H9 (cell line): Measurements from ENCODE around the gene VAV1. TPM values are rescaled to one million over a fixed set of nuclear protein-coding genes. Genes with fewer than 3 reads are reported as not detected.

ENCODE experiments used
- DNase-seq: peaks from one replicate; pipeline ENCODE4 v3.0.0-alpha.2; 2017
- H2AFZ ChIP-seq: one replicate; pipeline ENCODE4 v1.6.1; 2013; ENCODE audit warnings: mild to moderate bottlenecking, low read length, control low read depth, moderate library complexity
- H2AK5ac ChIP-seq: 2 replicates; pipeline ENCODE4 v1.6.1; 2013; ENCODE audit warnings: low read length, control low read depth, mixed read lengths; ENCODE audit not compliant: insufficient read length
- H2BK120ac ChIP-seq: one replicate; pipeline ENCODE4 v1.6.1; 2013; ENCODE audit warnings: low read depth, mild to moderate bottlenecking, low read length, control low read depth, inconsistent platforms; ENCODE audit not compliant: poor library complexity, severe bottlenecking
- H2BK12ac ChIP-seq: 2 replicates; pipeline ENCODE4 v1.6.1; 2013; ENCODE audit warnings: low read length, control low read depth, mixed read lengths, low read depth; ENCODE audit not compliant: insufficient read length
- H2BK15ac ChIP-seq: 2 replicates; pipeline ENCODE4 v1.6.1; 2013; ENCODE audit warnings: low read depth, low read length, control low read depth
- H2BK20ac ChIP-seq: one replicate; pipeline ENCODE4 v1.6.1; 2013; ENCODE audit warnings: low read depth, mild to moderate bottlenecking, low read length, control low read depth, inconsistent platforms; ENCODE audit not compliant: poor library complexity, severe bottlenecking
- H2BK5ac ChIP-seq: 2 replicates; pipeline ENCODE4 v1.6.1; 2013; ENCODE audit warnings: low read length, control low read depth, mixed read lengths; ENCODE audit not compliant: insufficient read length
- H3K14ac ChIP-seq: 2 replicates; pipeline ENCODE4 v1.6.1; 2013; ENCODE audit warnings: low read length, control low read depth; ENCODE audit not compliant: insufficient read depth
- H3K18ac ChIP-seq: 2 replicates; pipeline ENCODE4 v1.6.1; 2013; ENCODE audit warnings: low read depth, mild to moderate bottlenecking, mixed read lengths, low read length, control low read depth; ENCODE audit not compliant: insufficient read length
- H3K23ac ChIP-seq: 2 replicates; pipeline ENCODE4 v1.6.1; 2013; ENCODE audit warnings: low read length, control low read depth, mixed read lengths, low read depth; ENCODE audit not compliant: insufficient read length
- H3K23me2 ChIP-seq: 2 replicates; pipeline ENCODE4 v1.6.1; 2013; ENCODE audit warnings: low read depth, mild to moderate bottlenecking, mixed read lengths, low read length, control low read depth; ENCODE audit not compliant: insufficient read length, poor library complexity, severe bottlenecking
- H3K27ac ChIP-seq: 2 replicates; pipeline ENCODE4 v1.5.1; 2013; ENCODE audit warnings: low read length, control low read depth, mixed read lengths, low read depth; ENCODE audit not compliant: insufficient read length
- H3K27me3 ChIP-seq: 2 replicates; pipeline ENCODE4 v1.6.1; 2013; ENCODE audit warnings: low read length, control low read depth, inconsistent platforms; ENCODE audit not compliant: insufficient read depth
- H3K4ac ChIP-seq: 2 replicates; pipeline ENCODE4 v1.6.1; 2013; ENCODE audit warnings: low read depth, mild to moderate bottlenecking, control low read depth, inconsistent platforms, low read length, moderate library complexity
- H3K4me1 ChIP-seq: 2 replicates; pipeline ENCODE4 v1.6.1; 2013; ENCODE audit warnings: low read length, control low read depth, inconsistent platforms; ENCODE audit not compliant: insufficient read depth
- H3K4me2 ChIP-seq: 2 replicates; pipeline ENCODE4 v1.6.1; 2013; ENCODE audit warnings: low read length, control low read depth, mixed read lengths; ENCODE audit not compliant: insufficient read length, insufficient read depth
- H3K56ac ChIP-seq: 2 replicates; pipeline ENCODE4 v1.6.1; 2013; ENCODE audit warnings: low read depth, mild to moderate bottlenecking, mixed read lengths, low read length, control low read depth; ENCODE audit not compliant: insufficient read length
- H3K79me1 ChIP-seq: 2 replicates; pipeline ENCODE4 v1.6.1; 2013; ENCODE audit warnings: low read depth, mild to moderate bottlenecking, moderate library complexity, low read length, control low read depth, inconsistent platforms; ENCODE audit not compliant: insufficient read depth, poor library complexity, severe bottlenecking
- H3K79me2 ChIP-seq: 2 replicates; pipeline ENCODE4 v1.6.1; 2013; ENCODE audit warnings: low read length, control low read depth, inconsistent platforms; ENCODE audit not compliant: insufficient read depth
- H3K9ac ChIP-seq: 2 replicates; pipeline ENCODE4 v1.6.1; 2013; ENCODE audit warnings: low read length, control low read depth, mixed read lengths; ENCODE audit not compliant: insufficient read length; ENCODE audit errors: extremely low read depth
- H3K9me3 ChIP-seq: one replicate; pipeline ENCODE4 v1.6.1; 2013; ENCODE audit warnings: low read depth, low read length, inconsistent platforms; ENCODE audit not compliant: control insufficient read depth
- H3T11ph ChIP-seq: one replicate; pipeline ENCODE4 v1.6.1; 2013; ENCODE audit warnings: mild to moderate bottlenecking, low read length, control low read depth, inconsistent platforms
- H4K20me1 ChIP-seq: one replicate; pipeline ENCODE4 v1.6.1; 2013; ENCODE audit not compliant: control insufficient read depth, insufficient read length, insufficient read depth
- H4K5ac ChIP-seq: 2 replicates; pipeline ENCODE4 v1.6.1; 2013; ENCODE audit warnings: low read depth, mild to moderate bottlenecking, mixed read lengths, low read length, control low read depth; ENCODE audit not compliant: insufficient read length
- H4K8ac ChIP-seq: replicated peaks from 2 replicates; pipeline ENCODE4 v1.6.1; 2013; ENCODE audit warnings: low read length, control low read depth, mixed read lengths, low read depth; ENCODE audit not compliant: insufficient read length
- H4K91ac ChIP-seq: 2 replicates; pipeline ENCODE4 v1.6.1; 2013; ENCODE audit warnings: low read depth, mild to moderate bottlenecking, moderate library complexity, mixed read lengths, low read length, control low read depth; ENCODE audit not compliant: insufficient read length
- H3K27ac Mint-ChIP-seq, 3 experiments: 2 replicates in 2 of 3; 3 replicates in 1 of 3; pipeline ENCODE4 v1.8.0; 2020 to 2021; ENCODE audit warnings: mixed read lengths in 3 of 3, mild to moderate bottlenecking in 1 of 3, moderate library complexity in 1 of 3
- H3K27me3 Mint-ChIP-seq: 2 replicates; pipeline ENCODE4 v1.8.0; 2021; ENCODE audit warnings: low read depth, mild to moderate bottlenecking, moderate library complexity, mixed read lengths
- H3K36me3 Mint-ChIP-seq, 3 experiments: 2 replicates in 2 of 3; 3 replicates in 1 of 3; pipeline ENCODE4 v1.8.0; 2020 to 2021; ENCODE audit warnings: low read depth in 3 of 3, mixed read lengths in 3 of 3; ENCODE audit not compliant: insufficient read depth in 1 of 3
- H3K4me1 Mint-ChIP-seq, 2 experiments: 2 replicates each; pipeline ENCODE4 v1.8.0; 2020; ENCODE audit warnings: mixed read lengths in 2 of 2
- H3K4me3 Mint-ChIP-seq, 2 experiments: 2 replicates in 1 of 2; 3 replicates in 1 of 2; pipeline ENCODE4 v1.8.0; 2020 to 2021; ENCODE audit warnings: mild to moderate bottlenecking in 2 of 2, mixed read lengths in 2 of 2, moderate library complexity in 1 of 2
- H3K9me3 Mint-ChIP-seq, 2 experiments: 2 replicates in 1 of 2; 3 replicates in 1 of 2; pipeline ENCODE4 v1.8.0; 2020; ENCODE audit warnings: mild to moderate bottlenecking in 2 of 2, mixed read lengths in 2 of 2, moderate library complexity in 1 of 2
- WGBS: extraction: QIAGEN DNeasy Blood & Tissue Kit; methylation state at CpG from one replicate; pipeline ENCODE4 v1.1.7; 2013; ENCODE audit warnings: missing lambda C conversion rate, low lambda C conversion rate, mixed read lengths; ENCODE audit not compliant: insufficient read length; ENCODE audit errors: extremely low coverage; 5-methylcytosine and 5-hydroxymethylcytosine counted together
- total RNA-seq: library from RNA; stranded (reverse); gene quantifications from 2 replicates; pipeline ENCODE4 v1.2.1, GENCODE V29; 2021
- TF ChIP-seq, protein P1 (sequence below): fragments of 200-600 bp; sonication (generic); conservative IDR thresholded peaks from 3 replicates; pipeline ENCODE4 v1.8.0; 2021; ENCODE audit warnings: antibody characterized with exemption, mild to moderate bottlenecking

Gene VAV1
- total RNA-seq, 1 experiment from 2014 or later = 0.90 TPM

DNA sequence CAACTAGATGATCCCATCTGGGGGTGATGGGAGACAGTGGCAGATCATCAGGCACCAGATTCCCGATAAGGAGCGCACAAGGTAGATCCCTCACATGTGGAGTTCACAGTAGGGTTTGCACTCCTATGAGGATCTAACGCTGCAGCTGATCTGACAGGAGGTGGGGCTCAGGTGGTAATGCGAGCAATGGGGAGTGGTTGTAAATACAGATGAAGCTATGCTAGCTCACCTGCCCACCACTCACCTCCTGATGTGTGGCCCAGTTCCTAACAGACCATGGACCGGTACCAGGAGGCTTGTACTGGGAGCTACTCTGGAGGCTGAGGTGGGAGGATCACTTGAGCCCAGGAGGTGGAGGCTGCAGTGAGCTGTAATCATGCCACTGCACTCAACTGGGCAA, 34.8 kb downstream of the VAV1 start:
- Histone ChIP-seq H4K91ac (no peak overlapping the region), H3K4me1 (peaks cover 2% of the 10 kb centered on the region; the same call in 1 of the 2 replicates), H3K4me2 (no peak overlapping the region), H2BK12ac (no peak overlapping the region), H3K23me2 (no peaks in the 10 kb centered on the region), H2BK20ac (no peak overlapping the region), H2AK5ac (no peak overlapping the region), H3K27me3 (no peaks in the 10 kb centered on the region), H3K79me2 (no peaks in the 10 kb centered on the region), H4K5ac (no peak overlapping the region), H3K9me3 (no peaks in the 10 kb centered on the region), H4K8ac (no peak overlapping the region), H3K4ac (no peak overlapping the region), H3K18ac (no peak overlapping the region), H3K23ac (no peak overlapping the region), H3K56ac (no peak overlapping the region), H2BK120ac (no peak overlapping the region), H3K9ac (no peak overlapping the region), H2AFZ (no peak overlapping the region), H3K79me1 (no peaks in the 10 kb centered on the region), H3K14ac (no peak overlapping the region), H3T11ph (no peak overlapping the region), H3K27ac (no peak overlapping the region), H2BK15ac (no peak overlapping the region), H4K20me1 (no peaks in the 10 kb centered on the region), H2BK5ac (no peak overlapping the region)
- DNase-seq = no peak
- TF ChIP-seq, protein P1, sequence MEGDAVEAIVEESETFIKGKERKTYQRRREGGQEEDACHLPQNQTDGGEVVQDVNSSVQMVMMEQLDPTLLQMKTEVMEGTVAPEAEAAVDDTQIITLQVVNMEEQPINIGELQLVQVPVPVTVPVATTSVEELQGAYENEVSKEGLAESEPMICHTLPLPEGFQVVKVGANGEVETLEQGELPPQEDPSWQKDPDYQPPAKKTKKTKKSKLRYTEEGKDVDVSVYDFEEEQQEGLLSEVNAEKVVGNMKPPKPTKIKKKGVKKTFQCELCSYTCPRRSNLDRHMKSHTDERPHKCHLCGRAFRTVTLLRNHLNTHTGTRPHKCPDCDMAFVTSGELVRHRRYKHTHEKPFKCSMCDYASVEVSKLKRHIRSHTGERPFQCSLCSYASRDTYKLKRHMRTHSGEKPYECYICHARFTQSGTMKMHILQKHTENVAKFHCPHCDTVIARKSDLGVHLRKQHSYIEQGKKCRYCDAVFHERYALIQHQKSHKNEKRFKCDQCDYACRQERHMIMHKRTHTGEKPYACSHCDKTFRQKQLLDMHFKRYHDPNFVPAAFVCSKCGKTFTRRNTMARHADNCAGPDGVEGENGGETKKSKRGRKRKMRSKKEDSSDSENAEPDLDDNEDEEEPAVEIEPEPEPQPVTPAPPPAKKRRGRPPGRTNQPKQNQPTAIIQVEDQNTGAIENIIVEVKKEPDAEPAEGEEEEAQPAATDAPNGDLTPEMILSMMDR = no peak
- Mint-ChIP-seq H3K4me3 (no peak overlapping the region), H3K9me3 (peaks cover 18 to 68% of the 10 kb centered on the region in 2 experiments), H3K4me1 (peaks cover 3 to 4% of the 10 kb centered on the region in 2 experiments; a peak in 3 of 4 replicates), H3K27me3 (peaks cover 19% of the 10 kb centered on the region), H3K27ac (no peak overlapping the region), H3K36me3 (peaks cover 0 to 6% (median 4%) of the 10 kb centered on the region in 3 experiments; a peak in 3 of 7 replicates)
- no CpG with 5 or more reads among the region's 5 CpGs for WGBS
